NCI-H146 (cell line): Measurements from ENCODE around the gene OLFML2B.
"Not testable (repeated sequence)": the region's sequence is repeated elsewhere in the genome, so short reads cannot be mapped to it uniquely, and the experiment has no call there.

Experiments
- DNase-seq: peaks from one replicate; lab custom pipeline; 2025; lab: John Stamatoyannopoulos, UW

Gene OLFML2B

DNA sequence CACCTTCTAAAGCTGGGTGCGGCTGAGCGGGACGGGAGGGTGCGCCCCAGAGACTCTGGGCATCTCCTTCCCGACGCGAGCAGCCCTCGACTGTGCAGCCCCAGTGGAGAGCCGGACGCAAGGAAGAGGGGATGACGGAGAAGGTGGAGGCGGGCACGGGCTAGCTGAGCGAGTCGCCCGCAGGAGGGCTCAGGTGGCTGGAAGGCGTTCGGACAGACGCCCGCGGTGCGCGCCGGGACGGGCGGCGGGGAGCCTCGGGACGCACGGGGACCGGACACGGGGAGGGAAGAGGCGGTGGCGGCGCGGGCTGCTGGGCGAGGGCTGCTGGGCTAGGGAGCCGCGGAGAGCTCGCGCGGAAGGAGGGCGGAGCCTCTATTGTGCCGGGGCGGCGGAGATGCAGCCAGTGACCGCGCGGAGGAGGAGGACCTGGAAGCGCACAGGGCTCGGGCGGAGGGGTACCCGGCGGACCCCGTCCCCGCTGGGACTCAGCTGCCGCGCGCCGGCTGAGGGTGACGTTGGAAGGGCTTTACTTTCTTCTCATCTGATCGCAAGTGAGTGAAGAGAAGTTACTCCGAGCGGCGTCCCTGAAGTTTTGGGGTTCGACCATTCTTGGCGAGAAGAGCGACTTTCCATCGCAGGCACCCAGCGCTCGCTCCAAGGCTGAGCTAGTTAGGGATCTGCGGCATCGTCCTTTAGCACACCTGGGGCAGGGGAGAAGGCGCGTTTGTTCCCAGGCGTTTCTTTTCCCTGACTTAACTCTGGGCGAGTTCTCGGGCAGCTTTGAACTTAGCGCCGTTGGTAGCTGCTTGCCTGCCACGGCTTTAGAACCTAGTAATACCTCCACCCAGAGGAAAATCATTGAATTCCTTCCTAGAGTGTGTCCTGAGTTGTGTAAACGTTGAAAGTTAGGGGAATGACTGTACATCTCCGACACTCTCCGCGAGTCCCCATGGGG, at the start of gene OLFML2B:
OLFML2B (minus strand) TSS at position 323 of the 955 bp plus-strand sequence. CDS start 439 bp downstream, outside the sequence.
- DNase-seq: peak; percentile 75

DNA sequence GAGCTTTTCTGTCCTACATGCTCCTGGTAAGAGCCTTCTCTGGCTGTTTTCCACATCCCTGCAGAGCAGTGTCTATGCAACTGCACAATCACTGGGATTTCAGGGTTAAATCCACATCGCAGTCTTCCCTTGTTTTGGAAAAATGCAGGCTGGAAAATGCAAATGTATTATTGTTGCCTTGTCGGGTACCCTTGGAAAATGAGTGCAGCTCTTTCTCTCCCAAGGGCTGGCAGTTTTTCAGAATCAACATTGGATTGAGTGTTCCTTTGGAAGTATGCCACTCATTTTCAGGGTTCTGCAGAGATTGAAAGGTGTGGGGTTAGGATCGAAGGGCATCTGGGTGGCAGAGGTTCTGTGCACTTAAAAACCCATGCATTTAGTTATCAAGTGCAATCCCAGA, 49.1 kb upstream of the OLFML2B start:
- no peak for DNase-seq

DNA sequence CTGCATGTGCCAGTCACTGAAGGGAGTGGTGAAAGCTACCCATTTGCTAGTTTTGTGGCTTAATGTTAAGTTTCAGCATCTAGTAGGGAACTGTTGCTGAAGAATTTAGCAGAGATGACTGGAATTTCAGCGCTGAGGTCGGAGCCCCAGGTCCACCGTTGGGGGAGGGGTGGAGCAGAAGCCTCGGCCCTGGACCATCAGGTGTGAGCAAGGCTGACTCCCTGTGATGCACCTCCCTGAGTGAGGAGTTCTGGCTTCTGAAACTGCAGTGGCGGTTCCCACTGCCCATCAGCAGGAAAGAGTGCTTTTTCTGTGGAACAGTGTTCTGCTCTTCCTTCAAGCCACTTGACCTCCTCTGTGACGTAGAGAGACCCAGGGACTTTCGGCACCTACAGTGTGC, 47.2 kb upstream of the OLFML2B start:
- DNase-seq: peak; percentile 28

DNA sequence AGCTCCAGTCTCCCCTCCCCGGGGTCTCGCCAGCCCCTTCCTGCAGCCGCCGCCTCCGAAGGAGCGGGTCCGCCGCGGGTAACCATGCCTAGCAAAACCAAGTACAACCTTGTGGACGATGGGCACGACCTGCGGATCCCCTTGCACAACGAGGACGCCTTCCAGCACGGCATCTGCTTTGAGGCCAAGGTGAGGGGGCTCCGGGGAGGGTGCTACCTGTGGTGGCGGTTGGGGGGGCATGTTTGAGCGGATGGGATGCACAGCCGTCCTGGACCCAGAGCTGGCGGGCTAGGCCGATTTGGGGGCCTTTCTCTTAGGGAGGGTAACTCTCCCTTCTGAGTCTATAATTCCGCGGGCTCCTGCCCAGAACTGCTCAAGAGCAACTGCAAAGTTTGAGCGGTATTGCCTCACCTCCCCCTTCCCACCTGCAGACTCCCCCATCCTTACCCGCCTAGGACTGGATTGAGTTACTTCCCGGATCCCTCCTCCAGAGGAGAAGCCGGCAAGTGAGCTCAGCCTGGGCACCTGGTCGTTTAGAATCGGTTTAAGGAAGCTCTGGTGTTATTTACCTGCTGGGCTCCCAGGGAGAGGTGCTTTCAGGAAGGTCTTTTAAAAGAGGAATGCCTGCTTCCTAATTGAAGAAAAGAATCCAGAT, 46.6 kb upstream of the OLFML2B start:
- peak; percentile 69 for DNase-seq

DNA sequence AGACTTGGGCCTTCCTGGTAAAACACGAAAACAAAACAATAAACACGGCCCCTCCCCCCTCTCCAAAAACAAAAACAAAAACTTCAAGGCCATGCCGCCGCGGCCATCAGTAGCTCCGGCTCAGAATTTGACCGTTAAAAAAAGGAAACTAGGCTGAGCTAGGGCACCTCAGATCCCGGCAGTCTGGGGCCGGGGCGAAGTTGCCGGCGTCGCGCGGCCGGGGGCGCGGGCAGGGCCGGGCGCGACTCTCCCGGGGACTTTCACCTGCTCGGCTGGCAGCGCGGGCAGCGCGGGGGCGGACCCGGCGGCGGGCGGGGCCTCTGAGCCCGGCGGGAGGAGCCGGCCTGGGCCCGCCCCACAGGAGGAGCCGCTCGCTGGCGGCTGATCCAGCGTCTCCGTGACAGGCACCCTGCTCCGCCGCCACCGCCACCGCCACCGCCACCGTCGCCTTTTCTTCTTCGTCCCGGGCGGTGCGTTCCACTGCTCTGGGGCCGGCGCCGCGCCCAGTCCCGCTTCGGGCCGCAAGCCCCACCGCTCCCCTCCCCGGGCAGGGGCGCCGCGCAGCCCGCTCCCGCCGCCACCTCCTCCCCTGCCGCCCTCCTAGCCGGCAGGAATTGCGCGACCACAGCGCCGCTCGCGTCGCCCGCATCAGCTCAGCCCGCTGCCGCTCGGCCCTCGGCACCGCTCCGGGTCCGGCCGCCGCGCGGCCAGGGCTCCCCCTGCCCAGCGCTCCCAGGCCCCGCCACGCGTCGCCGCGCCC, 45.8 kb upstream of the OLFML2B start, which contains the start of gene NOS1AP:
NOS1AP (plus strand) TSS at position 358 of the 760 bp plus-strand sequence. CDS start 487 bp downstream, outside the sequence.
- DNase-seq: peak; percentile 84

DNA sequence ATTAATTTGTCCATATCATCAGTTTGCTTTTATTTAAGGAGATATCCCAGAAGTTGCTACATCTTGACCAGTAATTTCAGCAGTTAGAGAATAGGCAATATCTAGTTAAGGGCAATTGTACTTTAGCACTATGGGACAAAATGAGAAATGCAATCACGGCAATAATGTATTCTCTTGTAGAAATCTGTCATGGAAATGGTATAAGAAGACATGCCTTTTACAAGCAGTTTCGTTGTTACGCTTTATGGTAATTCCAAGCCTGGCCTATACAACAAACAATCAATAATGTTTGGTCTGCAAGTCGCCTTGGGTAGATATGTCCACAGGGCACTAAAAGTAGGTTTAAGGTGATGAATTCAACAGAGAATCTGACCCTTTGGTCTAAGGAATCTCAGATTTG, 44.6 kb upstream of the OLFML2B start:
- DNase-seq: no peak

DNA sequence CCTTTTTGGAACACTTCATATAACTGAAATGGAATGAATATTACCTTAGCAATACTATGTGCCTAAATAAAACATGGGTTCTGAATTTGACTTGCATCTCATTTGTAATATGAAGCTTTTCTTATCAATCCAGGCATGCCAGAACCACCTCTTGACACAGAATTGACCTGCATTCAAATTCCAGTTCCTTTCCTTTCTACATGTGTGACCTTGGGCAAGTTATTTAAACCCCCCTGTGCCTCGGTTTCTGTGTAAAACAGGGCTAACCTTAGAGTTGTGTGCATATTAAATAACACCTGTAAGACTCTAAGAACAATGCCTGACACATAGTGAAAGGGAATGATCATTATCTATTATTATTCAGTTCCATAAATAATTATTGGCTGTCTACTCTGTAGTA, 43.8 kb upstream of the OLFML2B start:
- DNase-seq: no peak

DNA sequence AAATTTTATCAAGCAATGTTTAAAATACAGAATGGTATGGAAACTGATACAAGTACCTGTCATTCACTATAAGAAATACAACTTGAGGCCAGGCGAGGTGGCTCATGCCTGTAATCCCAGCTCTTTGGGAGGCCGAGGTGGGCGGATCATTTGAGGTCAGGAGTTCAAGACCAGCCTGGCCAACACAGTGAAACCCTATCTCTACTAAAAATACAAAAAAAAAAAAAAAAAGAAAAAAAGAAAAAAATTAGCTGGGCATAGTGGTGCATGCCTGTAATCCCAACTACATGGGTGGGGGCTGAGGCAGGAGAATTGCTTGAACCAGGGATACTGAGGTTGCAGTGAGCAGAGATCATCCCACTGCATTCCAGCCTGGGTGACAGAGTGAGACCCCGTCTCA, 43.2 kb upstream of the OLFML2B start:
- not testable (repeated sequence) for DNase-seq

DNA sequence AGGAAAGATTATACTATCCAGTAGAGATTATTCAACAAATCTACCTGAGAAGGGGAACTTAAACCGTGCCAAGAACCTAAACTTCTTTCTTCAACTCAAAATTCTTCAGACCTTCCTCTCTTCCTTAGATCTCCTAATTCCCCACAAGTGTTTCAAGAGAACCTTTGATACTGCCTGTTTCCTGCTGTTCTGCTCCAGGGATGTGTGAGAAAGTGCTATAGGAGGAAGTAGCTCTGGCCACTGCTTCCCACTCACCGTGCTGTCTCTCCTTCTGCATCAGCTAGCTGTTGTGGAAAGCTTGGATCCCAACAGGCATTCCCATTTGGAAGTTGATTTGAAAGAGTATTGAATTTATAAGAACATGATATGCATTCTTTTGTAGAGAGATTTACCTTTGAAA, 41.3 kb upstream of the OLFML2B start:
- no peak for DNase-seq

DNA sequence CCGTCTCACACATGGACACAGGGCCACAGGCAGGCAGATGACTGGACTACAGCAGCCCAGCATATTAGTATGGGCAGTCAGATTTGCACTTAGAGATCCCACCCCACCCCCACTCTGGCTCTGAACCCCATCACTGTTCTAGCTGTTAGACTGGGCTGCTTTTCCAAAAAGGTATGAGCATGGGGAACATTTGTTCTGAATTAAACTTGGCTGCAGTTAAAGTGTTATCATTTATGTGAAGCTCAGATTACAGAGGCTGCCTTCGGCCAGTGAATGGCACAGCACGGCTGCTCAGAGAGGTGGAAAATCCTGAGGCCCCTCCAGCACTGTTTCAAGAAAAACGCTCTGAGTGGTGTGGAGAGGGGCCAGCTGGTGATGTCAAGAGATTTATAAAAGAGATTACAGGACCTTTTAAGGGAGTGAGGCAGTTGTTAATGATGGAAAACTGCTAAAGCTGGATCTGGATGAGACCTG, 38.9 kb upstream of the OLFML2B start:
- peak; percentile 59 for DNase-seq

DNA sequence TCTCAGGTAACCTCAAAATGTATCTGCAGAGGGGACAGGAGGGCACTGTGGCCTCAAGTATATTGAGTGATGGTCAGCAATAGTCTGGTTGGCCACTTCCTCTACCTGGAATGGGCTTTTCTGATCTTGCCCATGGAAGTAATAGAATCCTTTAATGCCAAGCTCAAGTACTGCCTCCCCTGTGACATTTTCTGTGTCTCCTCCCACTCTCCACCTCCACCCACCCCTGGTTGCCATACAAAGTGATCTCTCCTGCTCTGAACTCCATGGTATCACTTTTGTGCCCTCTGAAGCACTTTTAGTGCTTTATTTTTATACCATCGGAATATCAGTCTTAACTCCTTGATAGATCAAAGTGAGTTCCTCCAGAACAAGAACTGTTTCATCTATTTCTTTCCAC, 36.6 kb upstream of the OLFML2B start:
- no peak for DNase-seq

DNA sequence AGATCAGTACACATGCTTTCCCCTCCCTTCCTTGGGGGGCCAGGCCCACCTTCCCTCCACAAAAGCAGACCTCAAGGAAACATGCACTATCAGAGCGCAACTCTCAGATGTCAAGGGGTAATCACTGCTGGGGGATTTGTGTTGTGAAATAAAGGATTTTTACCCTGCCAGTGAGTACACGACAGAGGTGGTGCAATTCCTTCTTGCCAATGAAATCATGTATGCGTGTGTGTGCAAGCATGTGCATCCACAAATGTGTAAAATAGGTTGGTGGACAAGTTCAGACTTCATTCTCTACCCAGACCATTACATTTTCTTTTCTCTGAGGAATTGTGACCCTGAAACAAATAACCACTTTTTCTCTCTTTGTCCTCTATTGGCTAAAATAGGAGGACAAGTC, 36.1 kb upstream of the OLFML2B start:
- no peak for DNase-seq

DNA sequence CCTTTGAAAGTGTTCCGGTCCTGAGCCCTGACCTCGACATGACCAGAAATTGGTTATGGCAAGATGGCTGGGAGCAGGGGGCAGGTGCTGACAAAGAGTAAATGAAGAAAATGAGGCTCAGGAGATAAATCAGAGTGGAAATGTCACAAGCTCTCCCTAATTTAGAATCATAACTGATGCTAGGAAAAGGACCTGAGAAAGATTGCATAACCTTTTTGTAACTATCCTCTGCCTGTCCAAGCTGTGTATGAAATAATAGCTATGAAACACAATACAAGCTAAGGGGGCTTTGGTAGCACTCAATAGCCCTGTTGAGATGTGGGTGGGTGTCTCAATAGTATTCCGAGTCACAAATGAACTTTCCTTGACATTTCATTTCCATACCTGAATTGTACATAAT, 32.9 kb upstream of the OLFML2B start:
- no peak for DNase-seq

DNA sequence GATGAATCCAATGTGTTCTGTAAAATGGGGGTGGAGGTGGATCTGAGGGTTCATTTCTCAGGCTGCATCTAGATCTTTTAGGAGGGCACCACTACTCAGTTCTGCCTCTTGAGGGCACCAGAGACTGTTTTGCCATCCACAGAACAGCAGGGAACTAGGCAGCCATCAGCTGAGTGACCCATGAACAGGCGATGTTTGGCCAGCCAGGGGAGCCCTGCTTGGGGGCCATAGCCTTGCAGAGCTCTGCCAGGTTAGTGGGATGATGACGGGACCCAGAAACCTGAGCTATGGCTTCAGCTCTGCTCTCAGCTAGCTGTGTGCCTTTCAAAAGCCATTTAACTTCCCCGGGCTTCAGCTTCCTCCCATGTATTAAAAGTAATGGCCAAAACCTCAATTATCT, 32.4 kb upstream of the OLFML2B start:
- peak; percentile 70 for DNase-seq

DNA sequence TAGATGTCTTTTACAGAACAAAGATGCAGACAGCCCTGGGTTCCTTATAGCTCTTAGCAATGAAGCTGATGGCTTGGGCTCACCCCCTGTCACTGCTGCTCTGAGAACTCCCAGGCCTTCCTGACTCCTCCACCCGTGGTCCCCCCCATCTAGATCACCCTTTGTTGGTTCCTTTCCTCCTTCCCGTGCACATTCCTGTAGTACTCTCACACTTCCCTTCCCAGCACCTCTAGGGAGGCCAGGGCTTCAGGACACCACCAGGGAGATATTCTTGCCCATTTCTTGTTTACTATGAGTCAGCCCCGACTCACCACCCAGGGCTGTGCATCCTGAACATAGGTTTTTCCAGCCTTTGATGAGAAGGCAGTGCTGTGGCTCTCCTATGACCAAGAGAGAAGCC, 31.4 kb upstream of the OLFML2B start:
- no peak for DNase-seq

DNA sequence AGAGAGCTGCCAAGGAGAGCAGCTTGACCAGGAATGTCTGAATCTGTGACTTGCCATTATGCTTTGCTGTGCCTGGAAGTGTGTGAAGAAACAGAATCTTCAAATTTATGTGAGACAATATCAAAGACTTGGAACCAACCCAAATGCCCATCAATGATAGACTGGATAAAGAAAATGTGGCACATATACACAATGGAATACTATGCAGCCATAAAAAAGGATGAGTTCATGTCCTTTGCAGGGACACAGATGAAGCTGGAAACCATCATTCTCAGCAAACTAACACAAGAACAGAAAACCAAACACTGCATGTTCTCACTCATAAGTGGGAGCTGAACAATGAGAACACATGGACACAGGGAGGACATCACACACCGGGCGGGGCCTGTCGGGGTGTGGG, 30.3 kb upstream of the OLFML2B start:
- DNase-seq: not testable (repeated sequence)

DNA sequence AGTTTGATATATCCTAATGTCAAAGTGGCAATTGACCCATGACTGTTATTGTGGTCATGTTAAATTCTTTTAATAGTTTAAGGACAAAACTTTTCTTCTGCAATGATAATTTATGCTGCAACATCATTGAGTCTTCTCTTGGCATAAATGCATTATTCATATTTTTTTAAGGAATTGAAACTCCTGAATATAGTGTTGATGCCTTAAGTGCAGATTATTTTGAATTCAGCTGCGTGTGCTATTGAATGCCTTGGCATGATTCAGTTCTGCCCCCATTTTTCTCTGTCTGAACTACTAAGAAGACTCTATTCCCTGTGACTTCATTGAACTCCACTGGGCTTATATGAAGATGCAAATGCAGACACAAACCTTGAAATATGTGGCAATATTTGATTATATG, 23.3 kb upstream of the OLFML2B start:
- DNase-seq: no peak

DNA sequence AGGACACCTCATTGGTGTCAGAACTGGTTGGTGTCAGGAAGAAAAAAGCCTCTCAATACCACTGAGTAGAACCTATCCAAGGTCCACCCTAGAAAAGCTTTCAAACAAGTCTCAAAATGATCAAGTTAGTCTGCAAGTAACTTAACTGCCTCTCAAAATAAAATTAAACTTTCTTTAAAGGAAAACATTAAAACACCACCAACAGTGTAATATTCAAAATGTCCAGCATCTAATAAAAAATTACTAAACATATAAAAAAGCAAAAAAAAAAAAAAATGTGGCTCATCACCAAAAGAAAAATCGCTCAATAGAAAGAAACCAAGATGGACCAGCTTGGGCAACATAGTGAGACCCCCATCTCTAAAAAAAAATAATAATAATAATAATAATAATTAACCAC, 18.7 kb upstream of the OLFML2B start:
- no peak for DNase-seq

DNA sequence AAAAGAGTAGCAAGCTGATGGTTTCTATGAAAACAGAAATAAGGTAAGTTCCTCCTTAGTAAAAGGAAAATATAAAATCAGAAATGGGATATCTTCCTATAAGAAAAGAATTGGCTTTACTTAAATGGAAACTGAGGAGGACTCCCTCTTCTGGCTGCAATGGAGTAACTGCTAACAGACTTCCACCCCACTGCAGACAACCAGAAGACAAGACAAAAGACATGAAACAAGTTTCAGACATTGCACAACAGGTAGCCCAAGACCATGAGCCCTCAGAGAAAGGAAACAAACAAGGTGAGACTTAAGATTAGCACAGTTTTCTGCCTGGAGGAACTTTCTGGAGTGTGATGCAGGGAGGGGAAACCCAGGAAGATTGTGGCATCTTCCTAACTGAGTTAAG, 17.0 kb upstream of the OLFML2B start:
- DNase-seq: peak; percentile 16

DNA sequence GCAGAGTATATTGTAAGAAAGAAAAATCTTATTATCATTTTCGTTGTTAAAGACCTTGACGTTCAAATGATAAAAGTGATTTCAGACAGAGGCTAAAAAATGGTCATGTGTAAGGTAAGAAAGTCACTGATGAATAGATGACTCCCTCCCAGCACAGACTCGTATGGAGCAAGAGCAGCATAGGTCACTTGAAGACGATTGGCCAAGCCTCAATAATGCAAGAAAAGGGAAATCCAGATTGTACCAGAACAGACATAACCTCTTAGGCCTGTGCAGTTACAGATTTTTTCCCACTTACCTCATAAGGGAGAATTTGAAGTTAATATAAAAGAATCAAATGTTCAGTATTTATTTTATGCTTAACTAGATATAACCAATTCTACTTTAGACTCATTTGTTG, 16.3 kb upstream of the OLFML2B start:
- no peak for DNase-seq

DNA sequence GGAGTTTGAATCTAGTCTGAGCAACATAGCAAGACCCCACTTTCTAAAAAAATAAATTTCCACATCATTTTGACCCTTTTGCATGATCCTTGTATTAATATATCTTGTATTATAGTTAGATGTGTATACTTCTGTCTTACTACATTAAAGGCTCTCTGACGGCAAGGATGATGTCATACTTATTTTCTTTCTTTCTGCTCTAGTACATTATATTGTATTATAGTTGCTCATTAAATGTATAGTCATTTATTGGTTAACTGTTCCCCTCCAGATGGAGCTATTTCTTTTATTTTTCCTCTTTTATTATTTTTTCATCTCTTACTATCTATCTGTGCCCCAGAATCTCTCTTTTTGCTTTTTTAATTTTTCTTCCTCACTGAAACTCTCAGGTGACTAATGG, 15.0 kb upstream of the OLFML2B start:
- DNase-seq: no peak

DNA sequence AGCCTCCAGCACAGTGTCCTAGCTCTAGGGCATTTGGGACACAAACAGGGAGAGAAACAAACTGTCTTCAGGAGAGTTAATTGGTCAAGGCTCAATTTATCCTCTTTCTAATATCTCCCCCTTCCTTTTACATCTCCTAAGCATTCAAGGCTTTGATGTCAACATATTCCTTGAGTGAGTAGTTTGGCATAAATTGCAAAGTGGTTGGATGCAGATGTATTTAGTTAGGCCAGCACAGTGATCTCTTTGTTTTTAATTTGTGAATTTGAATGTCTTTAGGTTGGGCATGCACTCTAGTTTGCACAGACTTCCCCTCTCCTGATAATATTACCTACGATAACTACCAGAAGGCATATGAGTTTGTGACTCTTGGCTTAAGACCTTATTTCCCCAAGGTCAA, 12.5 kb upstream of the OLFML2B start:
- DNase-seq: no peak
